AG04450 (cell line): Measurements from ENCODE around the gene GTPBP4. TPM values are rescaled to one million over a fixed set of nuclear protein-coding genes. Genes with fewer than 3 reads are reported as not detected.

Experiments used
- CTCF ChIA-PET: fragments of 300-600, 350-600 bp; formaldehyde crosslinking; extraction: SDS; loops from one replicate; lab custom pipeline; 2022; ENCODE audit warnings: antibody characterized with exemption, inconsistent platforms; lab: Charles Lee
- POLR2A ChIA-PET: fragments of 350-600 bp; formaldehyde crosslinking; extraction: SDS; loops from one replicate; lab custom pipeline; 2021; ENCODE audit warnings: antibody characterized with exemption, inconsistent platforms; lab: Yijun Ruan, JAX
- DNase-seq: peaks from one replicate; pipeline ENCODE4 v3.0.0-alpha.2; 2011; ENCODE audit warnings: low read depth, low spot score
- H3K27ac ChIP-seq: one replicate; pipeline ENCODE4 v1.5.1; 2012; ENCODE audit warnings: low read depth, low read length, control low read depth
- H3K27me3 ChIP-seq: one replicate; pipeline ENCODE4 v1.6.0; 2012; ENCODE audit warnings: low read length; ENCODE audit not compliant: control insufficient read depth, insufficient read depth
- H3K4me3 ChIP-seq: 2 replicates; pipeline ENCODE4 v1.5.1; 2011; ENCODE audit warnings: mild to moderate bottlenecking, low read depth, low read length, control low read depth
- H3K9me3 ChIP-seq: 2 replicates; pipeline ENCODE4 v1.5.1; 2012; ENCODE audit warnings: low read length; ENCODE audit not compliant: control insufficient read depth, insufficient read depth
- polyA plus RNA-seq: library from polyadenylated mRNA; depleted of rRNA; stranded (reverse); fragments of >200 nt; gene quantifications from 2 replicates; pipeline ENCODE4 v1.2.3, GENCODE V29; 2011
- TF ChIP-seq, protein P1 (sequence below): IDR thresholded peaks from 2 replicates; pipeline ENCODE4 v1.5.1; 2011; ENCODE audit warnings: low read depth, low read length, control low read depth, inconsistent platforms

GTPBP4 gene
- polyA plus RNA-seq, 1 experiment = 34.9 TPM

DNA sequence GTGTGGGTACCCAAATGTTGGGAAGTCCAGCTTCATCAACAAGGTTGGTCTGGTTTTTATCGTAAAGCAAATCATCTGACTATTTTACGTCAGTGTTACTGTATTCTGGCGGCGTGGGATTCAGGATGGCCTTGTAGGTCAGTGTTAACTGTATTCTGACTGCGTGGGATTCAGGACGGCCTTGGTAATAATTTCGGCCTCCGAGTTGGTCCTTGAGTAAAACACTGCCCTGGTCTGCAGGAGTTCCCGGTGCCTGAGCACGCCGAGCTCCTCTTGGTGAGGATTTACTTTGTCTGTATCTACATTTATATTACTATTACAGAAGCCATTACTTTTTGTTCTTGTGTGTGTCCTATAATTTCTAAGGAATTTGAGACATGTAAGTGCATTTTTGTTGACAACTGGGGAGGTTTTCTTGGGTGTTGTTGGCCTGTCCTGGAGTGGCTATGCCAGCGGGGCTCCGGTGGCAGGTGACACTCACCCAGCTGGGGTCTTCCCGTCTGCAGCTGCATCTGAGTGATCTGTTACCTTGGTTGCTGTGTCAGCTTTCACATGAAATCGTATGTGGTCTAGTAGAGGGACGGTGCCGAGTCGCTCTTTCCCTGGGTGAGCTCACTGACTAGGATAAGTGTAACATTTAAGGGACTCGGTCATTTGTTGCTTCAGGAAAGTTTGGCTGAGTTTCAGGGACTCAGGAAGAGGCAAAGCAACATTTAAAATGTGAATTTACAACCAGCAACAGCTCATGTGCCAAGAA is 9.2 kb downstream of the GTPBP4 start:
- no peaks in the 10 kb centered on the region for H3K27me3 ChIP-seq
- POLR2A ChIA-PET = no interaction called here
- TF ChIP-seq, protein P1, sequence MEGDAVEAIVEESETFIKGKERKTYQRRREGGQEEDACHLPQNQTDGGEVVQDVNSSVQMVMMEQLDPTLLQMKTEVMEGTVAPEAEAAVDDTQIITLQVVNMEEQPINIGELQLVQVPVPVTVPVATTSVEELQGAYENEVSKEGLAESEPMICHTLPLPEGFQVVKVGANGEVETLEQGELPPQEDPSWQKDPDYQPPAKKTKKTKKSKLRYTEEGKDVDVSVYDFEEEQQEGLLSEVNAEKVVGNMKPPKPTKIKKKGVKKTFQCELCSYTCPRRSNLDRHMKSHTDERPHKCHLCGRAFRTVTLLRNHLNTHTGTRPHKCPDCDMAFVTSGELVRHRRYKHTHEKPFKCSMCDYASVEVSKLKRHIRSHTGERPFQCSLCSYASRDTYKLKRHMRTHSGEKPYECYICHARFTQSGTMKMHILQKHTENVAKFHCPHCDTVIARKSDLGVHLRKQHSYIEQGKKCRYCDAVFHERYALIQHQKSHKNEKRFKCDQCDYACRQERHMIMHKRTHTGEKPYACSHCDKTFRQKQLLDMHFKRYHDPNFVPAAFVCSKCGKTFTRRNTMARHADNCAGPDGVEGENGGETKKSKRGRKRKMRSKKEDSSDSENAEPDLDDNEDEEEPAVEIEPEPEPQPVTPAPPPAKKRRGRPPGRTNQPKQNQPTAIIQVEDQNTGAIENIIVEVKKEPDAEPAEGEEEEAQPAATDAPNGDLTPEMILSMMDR = no peak
- peaks cover 4% of the 10 kb centered on the region; the same call in 1 of the 2 replicates for H3K9me3 ChIP-seq
- no peak for DNase-seq
- CTCF ChIA-PET = no interaction called here
- H3K4me3 ChIP-seq = no peak overlapping the region
- no peak overlapping the region for H3K27ac ChIP-seq

DNA sequence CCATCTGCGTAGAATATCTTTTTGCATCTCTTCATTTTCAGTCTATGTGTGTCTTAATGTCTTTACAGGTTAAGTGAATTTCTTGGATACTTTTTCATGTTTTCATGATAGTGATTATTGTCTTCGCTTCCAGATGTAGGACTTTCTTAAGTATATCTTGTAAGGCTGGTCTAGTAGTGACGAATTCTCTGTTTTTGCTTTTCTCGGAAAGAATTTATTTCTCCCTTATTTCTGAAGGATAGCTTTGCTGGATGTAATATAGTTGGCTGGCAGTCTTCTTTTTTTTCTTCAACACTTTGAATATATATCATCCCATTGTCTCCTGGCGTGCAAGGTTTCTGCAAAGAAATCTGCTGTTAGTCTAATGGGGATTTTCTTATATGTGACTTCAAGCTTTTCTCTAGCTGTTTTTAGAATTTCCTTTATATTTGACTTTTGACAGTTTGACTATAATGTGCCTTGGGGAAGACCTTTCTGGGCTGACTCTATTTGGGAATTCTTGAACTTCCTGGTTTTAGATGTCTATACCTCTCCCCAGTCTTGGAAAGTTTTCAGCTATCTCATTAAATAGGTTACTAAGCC is 14.3 kb downstream of the GTPBP4 start:
- H3K4me3 ChIP-seq = no peak overlapping the region
- peaks cover 4% of the 10 kb centered on the region; the same call in 1 of the 2 replicates for H3K9me3 ChIP-seq
- CTCF ChIA-PET = no interaction called here
- H3K27ac ChIP-seq = no peak overlapping the region
- no peaks in the 10 kb centered on the region for H3K27me3 ChIP-seq
- TF ChIP-seq, protein P1 = no peak
- no peak for DNase-seq
- POLR2A ChIA-PET = no interaction called here

DNA sequence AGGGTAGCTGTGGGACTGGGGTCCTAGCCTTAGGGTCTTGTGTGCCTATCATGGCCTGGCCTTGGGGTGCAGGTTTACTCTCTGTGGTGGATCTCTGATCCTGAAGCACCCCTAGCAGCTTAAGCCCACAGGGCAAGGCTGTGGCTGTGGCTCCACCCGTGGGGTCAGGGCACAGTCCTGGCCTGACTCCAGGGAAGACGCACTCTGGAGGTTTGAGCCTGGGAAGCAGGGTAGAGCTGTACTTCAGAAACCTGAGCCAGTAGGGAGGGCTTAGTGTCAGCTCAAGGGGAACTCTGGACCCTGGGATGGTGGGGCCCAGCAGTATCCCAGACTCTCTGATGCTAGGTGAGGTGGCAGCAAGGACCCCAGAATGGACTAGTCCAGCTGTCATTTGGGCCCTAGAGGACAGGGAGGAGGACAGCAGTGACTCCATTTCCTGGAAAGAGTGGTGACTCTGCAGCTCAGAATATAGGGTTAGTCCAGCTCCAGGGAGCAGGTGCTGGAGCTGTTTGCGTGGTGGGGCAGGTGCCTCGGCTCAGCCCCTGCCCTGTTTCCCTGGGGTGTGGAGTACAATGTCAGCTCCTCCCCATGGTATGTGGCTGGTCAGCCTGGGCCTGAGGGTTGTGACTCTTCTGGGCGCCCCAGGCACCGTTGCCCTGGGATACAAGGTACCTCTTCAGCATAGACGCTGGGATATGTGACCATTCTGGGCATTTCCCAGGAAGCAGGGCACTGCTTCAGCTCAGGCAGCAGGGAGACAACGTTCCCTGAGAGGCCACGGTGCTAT is 15.8 kb downstream of the GTPBP4 start:
- no peak overlapping the region for H3K4me3 ChIP-seq
- no peaks in the 10 kb centered on the region for H3K27me3 ChIP-seq
- no peak overlapping the region for H3K27ac ChIP-seq
- DNase-seq = no peak
- peaks cover 4% of the 10 kb centered on the region; the same call in 1 of the 2 replicates for H3K9me3 ChIP-seq
- ChIA-PET CTCF (no interaction called here), POLR2A (interaction anchor here (1.0 to 1.1 kb wide), 2 partner anchors 9 to 11 kb away, joined by 3 read pairs; no protein-coding TSS in a partner anchor)
- TF ChIP-seq, protein P1 = no peak

DNA sequence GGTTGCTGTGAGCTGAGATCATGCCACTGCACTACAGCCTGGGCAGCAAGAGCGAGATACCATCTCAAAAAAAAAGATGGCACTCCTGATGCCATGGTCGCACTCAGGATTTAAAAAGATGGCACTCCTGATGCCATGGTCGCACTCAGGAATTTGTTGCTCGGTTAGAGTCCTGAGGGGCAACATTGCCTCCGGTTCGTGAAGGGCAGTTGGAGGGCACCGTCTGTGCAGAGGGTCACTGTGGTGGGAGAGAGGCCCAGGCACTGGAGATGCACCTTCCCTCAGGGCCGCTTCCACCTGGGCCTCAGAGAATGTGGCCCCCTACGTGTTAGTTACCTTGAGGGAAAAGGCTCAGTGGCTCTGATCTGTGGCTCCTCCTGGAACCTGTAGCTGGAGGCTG is 18.3 kb downstream of the GTPBP4 start:
- CTCF ChIA-PET = no interaction called here
- H3K9me3 ChIP-seq = peaks cover 4% of the 10 kb centered on the region; the same call in 1 of the 2 replicates
- DNase-seq = no peak
- H3K27me3 ChIP-seq = no peaks in the 10 kb centered on the region
- POLR2A ChIA-PET = no interaction called here
- TF ChIP-seq, protein P1 = no peak
- no peak overlapping the region for H3K27ac ChIP-seq
- no peak overlapping the region for H3K4me3 ChIP-seq
